Mesenchymal stem cell (in vitro differentiated cells and primary cell): ENCODE measurements around the gene HOXD4.

Source experiments
- DNase-seq: peaks from one replicate; pipeline ENCODE4 v3.0.0-alpha.2; 2013
- H2AFZ ChIP-seq: one replicate; pipeline ENCODE4 v1.6.1; 2013; ENCODE audit warnings: low read depth, mild to moderate bottlenecking, control low read depth, inconsistent platforms, low read length, moderate library complexity
- H2AK5ac ChIP-seq: 2 replicates; pipeline ENCODE4 v1.6.1; 2013; ENCODE audit warnings: low read length, moderate library complexity, mild to moderate bottlenecking, inconsistent platforms; ENCODE audit not compliant: severe bottlenecking
- H2BK120ac ChIP-seq: one replicate; pipeline ENCODE4 v1.6.1; 2013; ENCODE audit warnings: low read depth, mild to moderate bottlenecking, inconsistent platforms, low read length, moderate library complexity
- H2BK12ac ChIP-seq, 2 experiments: one replicate each; pipeline ENCODE4 v1.6.1; 2013; ENCODE audit warnings: inconsistent platforms in 2 of 2, low read length in 2 of 2, mild to moderate bottlenecking in 2 of 2, moderate library complexity in 2 of 2, control low read depth in 1 of 2
- H2BK15ac ChIP-seq: one replicate; pipeline ENCODE4 v1.6.1; 2013; ENCODE audit warnings: mild to moderate bottlenecking, low read depth, inconsistent platforms; ENCODE audit not compliant: poor library complexity, severe bottlenecking
- H2BK5ac ChIP-seq: 2 replicates; pipeline ENCODE4 v1.6.1; 2013; ENCODE audit warnings: low read depth, mild to moderate bottlenecking, low read length, control low read depth, inconsistent platforms; ENCODE audit not compliant: poor library complexity, severe bottlenecking
- H3K14ac ChIP-seq, 2 experiments: one replicate each; pipeline ENCODE4 v1.6.1; 2013; ENCODE audit warnings: inconsistent platforms in 2 of 2, low read length in 2 of 2, control low read depth in 1 of 2, mild to moderate bottlenecking in 1 of 2, moderate library complexity in 1 of 2
- H3K18ac ChIP-seq, 2 experiments: one replicate each; pipeline ENCODE4 v1.6.1; 2013; ENCODE audit warnings: inconsistent platforms in 2 of 2, low read length in 2 of 2, control low read depth in 1 of 2, low read depth in 1 of 2, mild to moderate bottlenecking in 1 of 2
- H3K23ac ChIP-seq, 2 experiments: one replicate each; pipeline ENCODE4 v1.6.1; 2013; ENCODE audit warnings: inconsistent platforms in 2 of 2, low read length in 2 of 2, mild to moderate bottlenecking in 2 of 2, moderate library complexity in 2 of 2, control low read depth in 1 of 2
- H3K27ac ChIP-seq: 2 replicates; pipeline ENCODE4 v1.5.1; 2013; ENCODE audit warnings: mild to moderate bottlenecking, moderate library complexity, low read length, control low read depth, inconsistent platforms; ENCODE audit not compliant: poor library complexity, severe bottlenecking
- H3K27me3 ChIP-seq, 2 experiments: 2 replicates each; pipeline versions ENCODE4 v1.6.1 to v1.7.0; 2013; ENCODE audit warnings: low read length in 2 of 2, mild to moderate bottlenecking in 2 of 2, moderate library complexity in 2 of 2, control low read depth in 1 of 2, inconsistent platforms in 1 of 2; ENCODE audit not compliant: control insufficient read depth in 1 of 2, insufficient read depth in 1 of 2
- H3K36me3 ChIP-seq, 2 experiments: 2 replicates each; pipeline versions ENCODE4 v1.6.1 to v1.7.0; 2013; ENCODE audit warnings: low read length in 2 of 2, control low read depth in 1 of 2, inconsistent platforms in 1 of 2, low read depth in 1 of 2, mild to moderate bottlenecking in 1 of 2; ENCODE audit not compliant: insufficient read depth in 2 of 2, control insufficient read depth in 1 of 2
- H3K4ac ChIP-seq, 2 experiments: one replicate each; pipeline ENCODE4 v1.6.1; 2013; ENCODE audit warnings: inconsistent platforms in 2 of 2, low read length in 2 of 2, mild to moderate bottlenecking in 2 of 2, moderate library complexity in 2 of 2, control low read depth in 1 of 2, low read depth in 1 of 2
- H3K4me1 ChIP-seq: 2 replicates; pipeline ENCODE4 v1.6.1; 2013; ENCODE audit warnings: low read depth, low read length, control low read depth; ENCODE audit not compliant: control insufficient read depth, insufficient read depth
- H3K4me2 ChIP-seq: 2 replicates; pipeline ENCODE4 v1.6.1; 2013; ENCODE audit warnings: low read length, mild to moderate bottlenecking, inconsistent platforms; ENCODE audit not compliant: poor library complexity, severe bottlenecking
- H3K4me3 ChIP-seq, 2 experiments: 2 replicates each; pipeline versions ENCODE4 v1.5.1 to v1.7.0; 2013; ENCODE audit warnings: low read length in 2 of 2, mild to moderate bottlenecking in 2 of 2, control low read depth in 1 of 2, low read depth in 1 of 2; ENCODE audit not compliant: insufficient read depth in 1 of 2
- H3K79me1 ChIP-seq: replicated peaks from 2 replicates; pipeline ENCODE4 v1.6.1; 2013; ENCODE audit warnings: mild to moderate bottlenecking, control low read depth, low read length, inconsistent platforms; ENCODE audit not compliant: poor library complexity, severe bottlenecking
- H3K9ac ChIP-seq: 2 replicates; pipeline ENCODE4 v1.7.0; 2013; ENCODE audit warnings: mild to moderate bottlenecking, low read length, moderate library complexity
- H3K9me3 ChIP-seq: 2 replicates; pipeline ENCODE4 v1.7.0; 2013; ENCODE audit warnings: mild to moderate bottlenecking, low read length; ENCODE audit not compliant: control insufficient read depth
- H4K8ac ChIP-seq: one replicate; pipeline ENCODE4 v1.6.1; 2013; ENCODE audit warnings: inconsistent platforms, mild to moderate bottlenecking, low read length, moderate library complexity
- H4K91ac ChIP-seq: one replicate; pipeline ENCODE4 v1.6.1; 2013; ENCODE audit warnings: mild to moderate bottlenecking, low read length, inconsistent platforms
- WGBS: methylation state at CpG from one replicate; pipeline ENCODE4 v1.1.7; 2013; ENCODE audit warnings: mixed read lengths; 5-methylcytosine and 5-hydroxymethylcytosine counted together

The HOXD4 gene

GRCh38 chr2:176128982-176129796 is 22.2 kb upstream of the HOXD4 start, which contains the start of gene HOXD8:
Gene HOXD8, plus strand, starts transcription at chr2:176129705. Its CDS starts 662 bp downstream, at chr2:176130367.
- H3K9me3 ChIP-seq, result no peaks in the 10 kb centered on the region
- no peak within 1 kb of the TSS for H2AK5ac ChIP-seq
- H3K79me1 ChIP-seq, result peaks cover 2% of the 10 kb centered on the region
- peak within 1 kb of the TSS; percentile 96 for H3K9ac ChIP-seq
- no peak within 1 kb of the TSS for H4K91ac ChIP-seq
- 3% methylated on average over 57 of the region's 64 CpGs for WGBS
- H3K4me2 ChIP-seq, result peak within 1 kb of the TSS; percentile 91
- H2BK120ac ChIP-seq, result no peak within 1 kb of the TSS
- peak within 1 kb of the TSS; percentile 67 to 84 for H3K4me3 ChIP-seq
- no peak within 1 kb of the TSS for H4K8ac ChIP-seq
- H2BK12ac ChIP-seq, result no peak within 1 kb of the TSS
- H2BK15ac ChIP-seq, result peak within 1 kb of the TSS; percentile 7
- H2BK5ac ChIP-seq, result peak within 1 kb of the TSS; percentile 19
- H3K27ac ChIP-seq, result peak within 1 kb of the TSS; percentile 49
- H2AFZ ChIP-seq, result no peak within 1 kb of the TSS
- no peak within 1 kb of the TSS for H3K18ac ChIP-seq
- H3K27me3 ChIP-seq, result peaks cover 3 to 76% of the 10 kb centered on the region in 2 experiments
- no peaks in the 10 kb centered on the region for H3K36me3 ChIP-seq
- no peak within 1 kb of the TSS for H3K14ac ChIP-seq
- H3K4me1 ChIP-seq, result peaks cover 20% of the 10 kb centered on the region
- DNase-seq, result peak; percentile 57
- H3K23ac ChIP-seq, result no peak within 1 kb of the TSS
- H3K4ac ChIP-seq, result no peak within 1 kb of the TSS

GRCh38 chr2:176129813-176130146 is 21.6 kb upstream of the HOXD4 start:
- Histone ChIP-seq H3K9me3 (no peaks in the 10 kb centered on the region), H3K4ac (no peak overlapping the region), H4K8ac (no peak overlapping the region), H3K9ac (peak overlapping the region; percentile 96), H2BK15ac (peak overlapping the region; percentile 7), H3K23ac (no peak overlapping the region), H2BK5ac (no peak overlapping the region), H3K27me3 (peaks cover 0 to 73% of the 10 kb centered on the region in 2 experiments), H2AFZ (no peak overlapping the region), H3K4me3 (peak overlapping the region; percentile 67 to 82), H3K4me1 (peaks cover 20% of the 10 kb centered on the region), H2BK120ac (no peak overlapping the region), H2BK12ac (no peak overlapping the region), H2AK5ac (no peak overlapping the region), H3K18ac (no peak overlapping the region), H3K36me3 (no peaks in the 10 kb centered on the region), H3K14ac (no peak overlapping the region), H3K79me1 (peaks cover 2% of the 10 kb centered on the region), H3K27ac (no peak overlapping the region), H4K91ac (no peak overlapping the region), H3K4me2 (peak overlapping the region; percentile 91)
- no peak for DNase-seq
- WGBS, result 2% methylated on average over 20 of the region's 43 CpGs

- Histone ChIP-seq H3K36me3 (no peaks in the 10 kb centered on the region), H4K91ac (no peak overlapping the region)
- under 1% methylated on average over 91 of the region's 100 CpGs for WGBS
Measured at GRCh38 chr2:176130147-176130956, 21.0 kb upstream of the HOXD4 start.

More at GRCh38 chr2:176130147-176130956, 21.0 kb upstream of the HOXD4 start:
- H2AFZ ChIP-seq, result no peak overlapping the region
- H3K14ac ChIP-seq, result no peak overlapping the region
- H2BK15ac ChIP-seq, result peak overlapping the region; percentile 7
- peaks cover 0 to 71% of the 10 kb centered on the region in 2 experiments for H3K27me3 ChIP-seq
- H2BK5ac ChIP-seq, result peak overlapping the region; percentile 19
- no peak overlapping the region for H4K8ac ChIP-seq
- H2BK120ac ChIP-seq, result no peak overlapping the region
- no peaks in the 10 kb centered on the region for H3K9me3 ChIP-seq
- H3K18ac ChIP-seq, result no peak overlapping the region
- peak overlapping the region; percentile 91 for H3K4me2 ChIP-seq
- H3K4me3 ChIP-seq, result peak overlapping the region; percentile 67 to 82
- no peak overlapping the region for H3K4ac ChIP-seq
- no peak overlapping the region for H3K27ac ChIP-seq
- DNase-seq, result peak; percentile 34
- no peak overlapping the region for H3K23ac ChIP-seq
- H2AK5ac ChIP-seq, result no peak overlapping the region
- peaks cover 20% of the 10 kb centered on the region for H3K4me1 ChIP-seq
- peak overlapping the region; percentile 96 for H3K9ac ChIP-seq
- H3K79me1 ChIP-seq, result peaks cover 2% of the 10 kb centered on the region
- no peak overlapping the region for H2BK12ac ChIP-seq
